GM19351 (cell line): ENCODE data around the gene RDX.

Source experiments
- ATAC-seq: cut with Tn5 transposase; IDR thresholded peaks from one replicate; pipeline ENCODE4 v1.9.1; 2021; ENCODE audit warnings: mild to moderate bottlenecking, moderate library complexity; ENCODE audit not compliant: unreplicated experiment

Gene RDX

DNA sequence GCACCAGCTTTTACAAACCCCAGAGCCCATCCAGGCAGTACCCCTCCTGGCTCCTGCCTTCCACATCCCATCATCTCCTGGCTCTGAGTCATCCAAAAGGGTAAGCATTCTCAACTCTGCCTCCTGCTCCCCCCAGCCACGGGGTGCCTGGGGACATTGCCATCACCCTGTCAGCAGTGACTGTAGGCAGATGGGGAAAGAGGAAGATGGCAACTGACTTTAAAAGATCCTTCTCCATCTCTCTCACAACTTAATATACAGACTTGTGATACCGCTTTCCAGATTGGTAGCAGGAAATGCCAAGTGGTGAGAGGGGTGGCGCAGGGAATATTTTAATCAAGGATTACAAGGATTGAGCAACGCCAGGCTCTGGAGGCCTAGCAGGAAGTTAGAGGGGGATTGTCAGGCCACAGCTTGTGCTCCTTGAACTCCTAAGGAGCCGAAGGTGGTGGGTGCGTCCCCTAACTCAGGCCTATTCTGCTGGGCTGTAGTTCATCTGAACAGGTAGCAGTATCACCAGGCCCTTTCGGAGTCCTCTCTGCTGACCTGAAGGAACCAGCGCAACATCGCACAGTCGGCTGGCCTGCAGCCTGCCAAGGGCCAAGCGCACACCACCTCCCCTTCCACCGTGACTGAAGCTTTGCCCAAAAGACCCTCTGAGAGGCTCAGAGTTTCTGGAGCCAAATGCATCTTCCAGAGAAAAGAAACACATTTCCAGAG is 119.9 kb downstream of the RDX start:
- no peak for ATAC-seq

DNA sequence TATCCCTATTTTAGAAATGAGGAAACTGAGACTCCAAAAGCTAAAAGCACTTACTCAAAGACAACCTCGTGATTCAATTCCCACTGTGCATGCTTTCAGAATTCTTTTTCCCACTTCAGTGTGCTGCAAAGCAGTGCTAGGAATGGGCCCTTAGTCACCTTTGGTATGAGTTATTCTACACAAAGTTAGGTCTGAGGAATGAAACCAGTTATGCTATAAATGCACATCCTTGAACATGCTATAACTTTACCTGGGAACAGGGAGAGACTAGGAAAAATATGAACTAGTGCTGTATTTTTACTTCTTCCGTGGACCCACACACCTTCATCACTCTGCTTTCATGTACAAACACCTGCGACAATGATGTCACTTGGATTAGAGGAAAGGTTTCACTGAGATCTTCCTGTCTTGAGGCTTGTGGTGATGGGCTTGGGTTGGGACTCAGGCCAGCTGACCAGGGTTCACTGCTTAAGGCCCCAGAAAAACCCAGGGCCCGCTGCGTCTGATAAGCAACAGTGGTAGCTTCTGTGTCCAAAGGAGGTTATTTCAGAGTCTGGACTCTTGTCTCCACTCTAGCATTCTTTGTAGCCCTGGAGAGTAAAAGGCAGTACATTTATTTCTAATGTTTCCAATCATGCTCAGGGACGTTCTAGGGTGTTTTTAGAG is 121.6 kb downstream of the RDX start:
- no peak for ATAC-seq

GRCh38 chr11:110173811-110174644 is 122.4 kb downstream of the RDX start:
- ATAC-seq: peak; percentile 77

DNA sequence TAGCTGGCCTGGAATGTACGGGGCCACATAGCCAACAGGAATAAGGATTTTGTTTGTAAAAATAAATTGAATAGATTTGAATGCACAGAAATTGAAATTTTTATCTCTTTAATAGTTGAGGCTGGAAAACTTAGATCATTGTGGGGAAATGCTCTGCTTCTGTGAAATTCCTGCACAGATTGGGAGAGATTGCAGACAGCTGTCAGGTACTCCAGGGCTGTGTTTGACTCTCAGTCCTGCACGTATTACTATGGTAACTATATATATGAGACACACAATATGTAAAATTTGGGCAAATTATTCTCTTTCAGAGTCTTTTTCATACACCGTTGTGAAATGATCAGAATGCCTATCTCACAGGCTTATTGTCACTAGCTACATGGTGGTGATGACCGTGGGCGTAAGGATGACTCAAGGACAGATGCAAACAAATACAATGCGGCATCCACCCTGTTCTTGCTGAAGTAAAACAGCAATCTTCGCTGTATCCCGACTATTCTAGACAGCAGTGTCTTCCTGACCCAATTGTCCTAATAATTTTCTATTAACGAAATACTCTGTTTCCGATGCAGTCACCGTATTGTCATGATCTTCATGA is 123.8 kb downstream of the RDX start:
- ATAC-seq: no peak

GRCh38 chr11:110169738-110170137 is 126.7 kb downstream of the RDX start:
- ATAC-seq: no peak

GRCh38 chr11:110168033-110168803 is 128.2 kb downstream of the RDX start:
- no peak for ATAC-seq

- ATAC-seq: no peak
Measured at GRCh38 chr11:110165039-110165925, 131.1 kb downstream of the RDX start.

GRCh38 chr11:110162216-110162615 is 134.2 kb downstream of the RDX start:
- ATAC-seq: no peak

- ATAC-seq: no peak
Measured at GRCh38 chr11:110161061-110161460, 135.4 kb downstream of the RDX start.

GRCh38 chr11:110160437-110160836 is 136.0 kb downstream of the RDX start:
- ATAC-seq: no peak

GRCh38 chr11:110160016-110160415 is 136.4 kb downstream of the RDX start:
- no peak for ATAC-seq

- no peak for ATAC-seq
Measured at GRCh38 chr11:110159476-110159875, 136.9 kb downstream of the RDX start.

DNA sequence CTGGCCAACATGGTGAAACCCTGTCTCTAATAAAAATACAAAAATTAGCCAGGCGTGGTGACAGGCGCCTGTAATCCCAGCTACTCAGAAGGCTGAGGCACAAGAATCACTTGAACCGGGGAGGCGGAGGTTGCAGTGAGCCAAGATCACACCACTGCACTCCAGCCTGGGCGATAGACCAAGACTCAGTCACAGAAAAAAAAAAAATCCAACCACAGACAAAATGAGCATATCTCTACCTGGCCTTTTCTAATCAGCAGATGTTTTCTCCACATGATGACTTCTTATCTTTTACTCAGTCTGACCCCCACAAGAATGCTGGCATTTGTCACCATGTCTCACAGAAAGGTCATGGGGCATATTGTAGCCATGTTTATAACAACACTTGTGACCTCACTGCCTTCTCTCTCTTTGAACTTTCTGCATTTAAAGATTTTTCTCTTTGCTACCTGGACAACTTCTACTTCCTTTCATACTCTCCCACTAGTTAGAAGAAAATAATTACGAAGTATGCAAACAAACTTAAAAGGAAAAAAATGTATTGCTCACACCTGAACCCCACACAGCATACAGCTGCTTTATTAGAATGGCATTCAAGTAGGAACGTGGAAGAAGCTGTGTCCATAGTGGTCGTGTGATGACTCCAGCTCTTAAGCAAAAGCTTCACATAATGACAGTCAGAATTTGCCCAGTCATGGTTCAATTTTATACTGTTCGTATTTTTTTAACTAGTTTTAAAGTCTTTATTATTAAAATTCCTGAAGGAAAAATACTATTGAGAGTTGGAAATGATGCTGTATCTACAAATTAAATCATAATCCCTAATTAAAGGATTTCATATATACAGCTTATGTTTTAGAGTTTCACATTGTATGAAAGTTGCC is 137.9 kb downstream of the RDX start:
- ATAC-seq: no peak

DNA sequence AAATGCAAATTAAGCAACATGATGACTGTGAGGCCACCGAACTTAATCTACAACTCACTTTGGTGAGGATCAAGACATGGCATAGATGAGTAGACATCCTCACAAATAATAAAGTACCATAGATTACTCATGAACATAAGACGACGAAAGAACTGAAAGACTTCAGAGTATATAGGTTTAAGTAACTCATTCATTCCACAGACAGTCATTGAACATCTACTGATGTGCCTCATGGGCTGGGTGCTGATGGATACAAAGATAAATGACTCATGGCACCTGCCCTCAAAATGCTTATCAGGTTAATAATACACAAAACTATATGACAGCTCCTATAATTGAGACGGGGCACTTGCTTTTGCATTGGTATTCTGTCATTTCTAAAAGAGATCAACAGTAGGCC is 139.9 kb downstream of the RDX start:
- ATAC-seq: no peak

DNA sequence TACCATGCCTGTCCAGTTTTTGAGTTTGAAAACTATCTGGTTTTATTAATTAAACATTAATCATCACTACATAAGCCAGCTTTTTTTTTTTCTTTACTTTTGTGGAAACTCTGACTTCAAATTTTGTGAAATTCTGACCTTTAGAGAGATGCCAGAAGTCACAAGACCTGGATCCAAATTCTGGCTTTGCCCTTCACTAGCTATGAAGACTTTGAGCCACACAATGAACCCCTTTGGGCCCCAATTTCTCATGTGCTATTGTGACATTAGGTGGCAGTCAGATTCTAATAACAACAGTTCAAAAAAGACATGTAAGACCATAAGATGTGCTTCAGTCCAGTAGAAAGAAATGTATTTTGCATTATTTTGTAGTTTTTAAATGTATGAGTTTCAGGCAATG is 142.9 kb downstream of the RDX start:
- no peak for ATAC-seq

DNA sequence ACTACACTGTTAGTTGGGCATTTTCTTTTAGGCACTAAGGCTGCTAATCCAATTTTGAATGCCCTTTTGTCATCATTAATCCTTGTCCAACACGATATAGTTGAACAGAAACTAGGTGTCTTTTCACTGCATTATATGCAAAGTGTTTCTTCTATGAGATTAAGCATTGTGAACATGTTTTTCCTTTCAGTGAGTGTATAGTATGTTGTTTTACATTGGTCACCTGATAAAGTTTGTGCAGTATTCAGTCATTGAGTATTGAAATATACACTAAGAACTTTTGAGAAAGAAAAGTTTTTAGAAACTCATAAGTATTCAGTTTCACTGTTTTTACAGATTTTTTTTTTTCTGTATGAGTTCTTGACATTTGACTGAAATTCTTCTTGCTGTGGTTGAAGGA is 144.2 kb downstream of the RDX start:
- no peak for ATAC-seq

GRCh38 chr11:110148775-110149744 is 147.4 kb downstream of the RDX start:
- peak; percentile 55 for ATAC-seq
